GM18517 (cell line): ENCODE results near the gene ISL2.
"Not testable (repeated sequence)": the region's sequence is repeated elsewhere in the genome, so short reads cannot be mapped to it uniquely, and the experiment has no call there.

Experiments used
- ATAC-seq: cut with Tn5 transposase; IDR thresholded peaks from one replicate; pipeline ENCODE4 v1.9.1; 2021; ENCODE audit warnings: mild to moderate bottlenecking, moderate library complexity; ENCODE audit not compliant: unreplicated experiment

ISL2 gene

DNA sequence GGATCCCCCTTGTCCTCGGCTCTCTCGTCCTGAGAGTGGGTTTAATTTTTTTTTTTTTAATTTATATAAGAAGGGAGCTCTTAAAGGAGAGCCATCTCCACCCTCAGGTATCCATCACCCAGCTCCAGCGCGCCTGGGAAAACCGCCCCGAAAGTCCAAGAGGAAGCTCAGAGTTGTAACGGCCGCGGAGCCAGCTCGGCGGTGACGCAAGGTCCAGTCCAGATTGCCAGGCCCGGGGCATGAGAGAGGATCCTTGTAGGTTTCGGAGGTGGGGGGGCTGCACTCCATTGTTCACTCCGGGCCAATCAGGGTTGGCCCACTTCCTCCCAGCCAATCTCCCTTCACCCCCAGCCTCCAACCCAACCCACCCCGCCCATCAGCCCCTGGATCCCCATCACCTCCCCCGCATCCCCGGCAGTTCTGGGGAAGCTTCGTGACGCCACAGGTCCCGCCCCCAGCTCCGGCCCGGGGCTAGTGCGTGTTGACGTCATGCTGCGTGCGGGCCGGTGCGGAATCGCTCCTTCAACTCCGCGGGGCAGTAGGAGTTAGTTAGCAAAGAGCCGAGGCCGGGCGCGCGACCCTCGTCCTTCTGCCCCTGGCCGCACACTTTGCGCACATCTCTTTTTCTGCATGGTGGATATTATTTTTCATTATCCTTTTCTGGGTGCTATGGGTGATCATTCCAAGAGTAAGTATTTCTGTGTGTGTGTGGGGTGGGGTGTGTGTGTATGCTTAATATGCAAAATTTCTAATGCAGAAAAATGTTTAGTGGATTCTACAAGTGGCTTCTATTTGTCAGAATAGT lies at the start of gene ISL2:
TSS of gene ISL2 (plus strand) at position 520 of the 805 bp plus-strand sequence. CDS start at position 631, 111 bp downstream.
- ATAC-seq, result peak; percentile 45

DNA sequence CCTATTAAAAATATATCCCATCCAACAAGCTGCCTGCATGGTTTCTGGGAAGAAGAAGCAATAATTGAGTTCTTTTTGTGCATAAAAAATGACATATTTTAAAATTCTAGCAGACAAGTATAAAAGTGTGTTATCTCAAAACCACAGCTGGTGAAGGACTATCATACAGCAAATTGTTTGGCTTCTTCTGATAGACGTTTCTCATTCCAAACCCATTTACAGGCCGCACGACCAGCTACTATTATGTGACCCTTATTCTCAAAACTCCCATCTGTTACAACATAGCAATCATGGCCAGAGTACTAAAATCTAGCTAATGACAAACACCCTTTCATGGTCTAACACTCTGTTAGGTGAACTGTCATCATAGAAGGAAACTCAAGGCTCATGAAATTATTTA lies 47.0 kb upstream of the ISL2 start:
- ATAC-seq, result no peak

DNA sequence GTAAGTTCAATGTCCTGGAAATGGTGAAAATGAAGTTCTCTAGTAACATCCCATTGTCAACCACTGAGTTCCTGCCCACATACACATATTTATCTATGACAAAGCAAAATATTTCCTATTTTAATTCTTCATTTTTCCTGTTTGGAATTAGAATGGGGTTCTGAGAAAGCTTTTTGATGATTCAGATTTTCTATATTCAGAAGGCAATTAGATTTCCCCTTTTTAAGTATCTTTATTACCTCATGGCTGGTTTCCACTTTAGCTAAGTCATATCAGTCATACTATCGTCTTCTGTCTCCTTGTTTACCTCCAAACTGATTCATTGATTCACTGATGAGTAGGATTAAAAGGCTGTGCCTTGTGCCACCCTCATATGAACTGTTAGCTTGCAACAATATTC lies 43.2 kb upstream of the ISL2 start:
- ATAC-seq, result no peak

DNA sequence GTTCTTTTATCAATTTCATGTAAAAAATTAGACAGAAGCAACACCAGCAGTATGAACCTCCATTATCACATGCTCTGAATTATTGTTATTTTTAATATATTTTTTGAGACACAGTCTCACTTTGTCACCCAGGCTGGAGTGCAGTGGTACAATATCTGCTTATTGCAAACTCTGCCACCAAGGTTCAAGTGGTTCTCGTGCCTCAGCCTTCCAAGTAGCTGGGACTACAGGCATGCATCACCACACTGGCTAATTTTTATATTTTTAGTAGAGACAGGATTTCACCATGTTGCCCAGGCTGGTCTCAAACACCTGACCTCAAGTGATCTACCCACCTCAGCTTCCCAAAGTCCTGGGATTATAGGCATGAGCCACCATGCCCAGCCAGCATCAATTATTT lies 42.1 kb upstream of the ISL2 start:
- not testable (repeated sequence) for ATAC-seq

DNA sequence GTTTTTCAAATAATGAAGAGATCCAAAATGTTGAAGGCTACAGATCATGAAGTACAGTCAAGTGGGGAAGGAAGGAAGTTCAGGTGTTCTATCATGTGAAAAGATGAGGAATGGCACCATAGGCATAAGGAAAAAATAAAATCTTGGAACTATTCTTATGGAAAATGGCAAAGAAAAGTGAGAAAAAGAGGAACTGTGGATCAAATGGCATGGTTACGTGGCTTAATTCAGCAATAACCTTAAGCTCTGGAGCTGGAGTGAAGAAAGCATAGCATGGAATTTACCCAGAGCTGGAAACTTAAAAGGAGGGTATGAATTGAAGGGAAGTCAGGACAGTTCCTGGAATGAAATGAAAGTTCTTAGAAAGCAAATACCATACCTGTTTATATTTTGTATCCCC lies 39.7 kb upstream of the ISL2 start:
- no peak for ATAC-seq

DNA sequence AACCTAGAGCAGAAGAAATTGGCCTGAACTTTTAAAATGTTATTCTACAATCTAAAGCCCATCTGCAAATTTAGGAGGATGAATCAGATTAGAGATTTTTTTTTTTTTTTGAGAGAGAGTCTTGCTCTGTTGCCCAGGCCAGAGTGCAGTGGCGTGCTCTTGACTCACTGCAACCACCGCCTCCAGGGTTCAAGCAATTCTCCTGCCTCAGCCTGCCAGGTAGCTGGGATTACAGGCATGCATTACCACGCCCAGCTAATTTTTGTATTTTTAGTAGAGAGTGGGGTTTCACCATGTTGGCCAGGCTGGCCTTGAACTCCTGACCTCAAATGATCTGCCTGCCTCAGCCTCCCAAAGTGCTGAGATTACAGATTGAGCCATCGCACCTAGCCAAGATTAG lies 38.6 kb upstream of the ISL2 start:
- ATAC-seq, result not testable (repeated sequence)

DNA sequence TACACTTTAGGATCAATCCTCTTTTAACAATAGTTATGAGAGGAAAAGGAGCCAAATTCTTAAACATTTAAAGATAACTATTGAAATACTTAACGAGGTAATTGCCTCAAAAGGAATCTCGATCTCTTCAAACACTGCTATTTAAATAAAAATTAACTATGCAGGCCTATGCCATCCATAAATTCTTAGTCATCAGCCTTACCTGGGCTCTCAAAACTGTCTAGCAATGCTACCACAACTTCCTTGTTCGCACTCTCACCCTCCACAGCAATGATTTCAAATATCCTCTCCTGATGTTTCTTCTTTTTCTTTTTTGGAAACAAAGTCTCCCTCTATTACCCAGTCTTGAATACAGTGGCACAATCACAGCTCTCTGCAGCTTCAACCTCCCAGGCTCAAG lies 37.6 kb upstream of the ISL2 start:
- ATAC-seq, result no peak

DNA sequence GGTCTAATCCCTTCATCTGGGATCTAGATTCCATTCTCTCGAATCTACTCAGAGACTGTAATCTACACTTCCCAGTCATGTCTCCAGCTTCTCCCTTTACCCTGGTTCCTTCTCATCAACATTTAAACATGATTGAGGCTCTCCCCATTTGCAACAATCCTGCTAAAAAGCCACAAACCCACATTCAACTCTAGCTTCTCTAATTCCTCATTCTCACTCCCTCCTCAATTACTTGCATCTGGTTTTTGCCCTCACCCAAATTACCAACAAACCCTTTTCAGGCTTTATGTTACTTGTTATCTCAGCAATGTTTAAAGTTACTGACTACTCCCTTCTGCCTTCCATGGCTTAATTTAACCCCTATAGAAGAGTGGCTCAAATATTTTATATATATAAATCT lies 36.8 kb upstream of the ISL2 start:
- ATAC-seq, result no peak

DNA sequence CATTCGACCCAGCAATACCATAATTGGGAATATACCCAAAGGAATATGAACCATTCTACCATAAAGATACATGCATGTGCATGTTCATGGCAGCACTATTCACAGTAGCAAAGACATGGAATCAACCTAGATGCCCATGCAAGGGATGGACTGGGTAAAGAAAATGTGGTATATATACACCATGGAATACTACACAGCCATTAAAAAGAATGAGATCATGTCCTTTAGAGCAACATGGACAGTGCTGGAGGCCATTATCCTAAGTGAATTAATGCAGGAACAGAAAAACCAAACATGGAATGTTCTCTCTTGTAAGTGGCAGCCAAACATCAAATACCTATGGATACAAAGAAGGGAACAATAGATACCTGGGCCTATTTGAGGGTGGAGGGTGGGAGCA lies 32.7 kb upstream of the ISL2 start:
- no peak for ATAC-seq

DNA sequence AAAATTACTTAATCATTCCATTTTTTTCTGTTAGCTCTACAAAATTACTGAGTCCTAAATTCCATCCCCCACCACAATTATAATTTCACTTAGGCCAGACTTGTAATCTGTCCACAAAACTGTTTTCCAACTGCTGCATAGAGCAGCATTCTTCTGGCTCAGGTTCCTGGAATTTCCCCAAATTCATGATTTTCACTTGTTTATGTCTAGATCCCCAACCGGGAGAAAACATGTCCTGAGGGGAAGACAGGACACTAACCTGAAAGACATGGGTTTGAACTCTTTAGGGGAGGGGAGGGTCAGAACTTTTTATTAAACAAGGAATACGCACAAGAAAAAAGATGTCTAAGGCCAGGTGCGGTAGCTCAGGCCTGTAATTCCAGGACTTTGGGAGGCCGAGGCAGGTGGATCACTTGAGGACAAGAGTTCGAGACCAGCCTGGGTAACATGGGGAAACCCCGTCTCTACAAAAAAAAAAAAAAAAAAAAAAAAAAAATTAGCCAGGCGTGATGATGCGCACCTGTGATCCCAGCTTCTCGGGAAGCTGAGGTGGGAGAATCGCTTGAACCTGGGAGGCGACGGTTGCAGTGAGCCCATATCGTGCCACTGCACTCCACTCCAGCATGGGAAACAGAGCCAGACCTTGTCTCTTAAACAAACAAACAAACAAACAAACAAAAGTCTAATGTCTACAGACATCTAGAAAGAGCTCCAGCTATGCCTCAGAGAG lies 26.8 kb upstream of the ISL2 start:
- no peak for ATAC-seq

DNA sequence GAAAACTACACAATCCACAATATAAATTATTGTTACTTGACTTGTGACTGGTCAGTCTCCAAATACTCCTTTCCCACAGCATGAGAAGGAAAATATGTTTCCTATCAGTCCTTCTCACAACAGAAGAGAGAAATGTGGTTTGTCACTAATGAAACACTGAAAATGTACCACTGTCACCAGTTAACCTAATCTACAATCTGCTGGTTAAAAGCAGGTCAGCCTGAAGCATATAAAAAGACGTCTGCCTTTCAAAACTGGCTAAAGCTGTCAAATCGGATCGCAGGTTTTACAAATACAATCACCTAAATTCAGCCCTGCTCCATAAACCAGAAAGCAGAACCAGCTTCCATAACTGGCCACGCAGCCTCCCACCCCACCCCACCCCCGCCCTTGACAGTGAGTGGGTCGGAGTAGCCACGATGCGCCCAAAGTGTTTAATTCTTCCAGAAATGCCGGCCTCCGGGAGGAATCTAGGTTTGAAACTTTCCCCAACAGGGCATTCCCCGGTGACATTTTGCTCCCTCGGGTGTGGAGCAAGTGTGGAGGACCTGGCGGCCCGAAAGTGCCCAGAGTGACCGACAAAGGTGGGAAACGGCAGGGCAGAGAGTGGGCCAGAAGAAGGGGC lies 26.0 kb upstream of the ISL2 start:
- ATAC-seq, result no peak

DNA sequence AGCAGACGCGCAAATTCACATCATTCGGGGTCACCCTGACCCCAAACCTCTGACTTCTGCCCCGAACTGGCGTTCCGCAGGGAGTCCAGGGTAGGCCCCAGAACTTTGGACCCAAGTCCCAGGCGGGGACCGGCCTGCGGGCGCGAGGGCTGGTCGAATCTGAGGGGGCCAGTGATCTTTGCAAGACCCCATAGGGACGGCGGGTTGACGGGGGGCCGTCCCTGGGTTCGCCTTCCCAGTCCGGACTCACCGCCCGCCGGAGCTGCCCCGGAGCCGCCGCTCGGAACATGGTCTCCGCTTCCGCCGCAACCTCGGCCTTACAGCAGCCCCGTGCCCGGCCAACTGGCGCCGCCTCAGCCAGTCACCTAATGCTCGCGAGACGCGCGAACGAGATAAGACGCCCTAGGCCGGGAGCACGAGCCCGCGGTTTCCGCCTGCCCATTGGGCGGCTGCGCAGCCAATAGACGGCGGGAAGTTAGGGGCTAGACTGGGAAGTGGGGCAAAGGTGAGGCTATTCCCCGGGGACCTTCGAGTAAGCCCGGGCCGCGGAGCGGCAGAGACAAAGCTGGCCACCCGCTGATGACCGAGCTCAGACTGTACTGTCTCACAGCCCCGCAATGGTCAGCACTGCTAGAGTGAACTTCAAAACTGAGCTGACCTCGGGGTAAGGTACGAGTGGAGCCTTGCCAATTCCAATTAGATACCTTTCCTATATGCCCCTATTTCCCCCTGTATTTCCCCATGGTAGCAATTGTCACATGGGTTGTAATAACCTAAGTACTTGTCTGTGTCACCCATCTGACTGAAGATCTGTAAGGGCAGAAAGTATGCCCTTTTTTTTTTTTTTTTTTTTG lies 25.2 kb upstream of the ISL2 start, which contains the start of gene ETFA:
TSS of gene ETFA (minus strand) at position 370 of the 854 bp plus-strand sequence. CDS start at position 289, 81 bp downstream.
- peak; percentile 96 for ATAC-seq

DNA sequence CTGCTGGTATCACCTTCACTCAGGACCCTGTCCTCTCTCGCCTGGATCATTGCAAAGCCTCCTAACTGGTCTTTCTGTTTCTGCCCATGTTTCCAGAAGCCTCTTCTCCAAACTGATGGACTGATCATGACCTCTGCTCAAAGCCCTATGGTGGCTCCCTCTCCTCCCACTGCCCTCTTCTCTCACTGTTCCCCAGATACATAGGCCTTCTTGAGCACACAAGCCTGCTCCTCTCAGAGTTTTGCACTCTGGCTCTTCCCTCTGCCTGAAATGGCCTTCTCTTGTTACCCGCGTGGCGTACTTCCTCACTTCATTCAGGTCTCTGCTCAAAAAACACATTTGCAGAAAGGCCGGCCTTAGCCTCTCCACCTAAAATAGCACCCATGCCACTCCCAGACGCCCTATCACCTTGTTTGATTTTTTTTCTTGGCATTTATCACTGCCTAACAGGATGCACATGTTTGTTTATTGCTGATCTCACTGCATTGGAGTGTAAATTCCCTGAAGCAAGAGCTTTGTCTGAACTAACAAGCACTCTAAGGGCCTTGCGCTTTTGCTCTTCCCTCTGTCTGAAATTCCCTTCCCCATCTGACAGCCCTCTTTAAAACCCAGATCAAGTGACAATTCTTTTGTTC lies 23.9 kb upstream of the ISL2 start:
- no peak for ATAC-seq

DNA sequence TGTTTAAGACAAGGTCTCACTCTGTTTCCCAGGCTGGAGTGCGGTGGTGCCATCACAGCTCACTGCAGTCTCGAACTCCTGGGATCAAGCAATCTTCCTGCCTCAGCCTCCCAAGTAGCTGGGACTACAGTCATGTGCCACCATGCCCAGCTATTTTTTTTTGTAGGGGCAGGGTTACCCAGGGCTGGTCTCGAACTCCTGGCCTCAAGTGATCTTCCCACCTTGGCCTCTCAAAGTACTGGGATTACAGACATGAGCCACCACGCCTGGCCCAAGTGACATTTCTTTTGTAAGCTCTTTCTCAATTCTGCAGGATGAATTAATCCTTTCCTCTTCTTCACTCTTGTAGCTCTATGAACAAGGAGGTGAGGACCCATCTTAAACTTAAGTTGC lies 23.4 kb upstream of the ISL2 start:
- ATAC-seq, result not testable (repeated sequence)

DNA sequence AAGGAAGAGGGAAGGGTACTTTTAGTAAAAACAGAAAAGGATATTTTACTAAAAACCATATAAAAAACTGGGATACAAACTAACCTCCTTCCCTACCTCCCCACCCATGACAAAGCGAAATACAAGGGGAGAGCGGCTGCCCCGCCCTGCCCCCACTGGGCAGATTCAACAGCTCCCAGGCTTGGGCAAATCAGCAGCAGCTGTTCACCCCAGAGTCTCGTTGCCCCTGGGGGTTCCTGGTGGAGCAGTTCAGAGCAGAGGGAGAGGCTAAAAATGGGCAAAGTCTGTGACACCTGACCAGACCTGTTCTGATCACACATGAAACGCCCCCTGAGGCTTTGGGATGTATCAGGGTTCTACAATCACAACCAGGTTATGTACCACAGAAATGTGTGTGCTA lies 22.8 kb upstream of the ISL2 start:
- no peak for ATAC-seq

DNA sequence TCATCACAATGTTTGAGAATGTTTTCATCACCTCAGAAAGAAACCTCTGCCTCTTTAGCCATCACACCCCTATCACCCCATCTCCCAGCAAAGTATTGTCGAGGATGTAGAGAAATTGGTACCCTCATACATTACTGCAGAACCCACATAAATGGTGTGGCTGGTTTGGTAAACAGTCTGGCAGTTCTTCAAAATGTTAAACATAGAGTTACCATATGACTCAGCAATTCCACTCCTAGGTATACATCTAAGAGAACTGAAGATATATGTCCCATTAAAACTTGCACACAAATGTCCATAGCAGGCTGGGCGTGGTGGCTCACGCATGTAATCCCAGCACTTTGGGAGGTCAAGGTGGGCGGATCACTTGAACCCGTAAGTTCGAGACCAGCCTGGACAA lies 16.6 kb upstream of the ISL2 start:
- no peak for ATAC-seq

DNA sequence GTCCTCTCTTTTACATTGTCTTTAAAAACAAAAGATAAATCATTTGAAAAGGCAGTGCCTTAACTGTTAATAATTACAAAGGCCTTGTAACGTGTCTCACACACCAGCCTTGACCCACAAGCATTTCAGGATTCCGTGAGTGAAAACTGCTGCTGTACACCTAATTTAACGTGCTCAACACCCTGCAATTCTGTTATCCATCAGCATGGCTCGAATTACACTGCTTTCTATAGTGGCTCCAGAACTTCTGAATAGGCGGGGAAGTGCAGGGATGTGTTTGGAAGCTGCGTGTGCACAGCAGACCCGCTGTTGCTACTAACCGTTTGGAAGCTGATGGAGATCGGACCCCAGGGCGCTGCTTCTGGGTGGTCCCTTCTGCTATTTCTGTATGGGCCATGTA lies 15.4 kb upstream of the ISL2 start:
- no peak for ATAC-seq

DNA sequence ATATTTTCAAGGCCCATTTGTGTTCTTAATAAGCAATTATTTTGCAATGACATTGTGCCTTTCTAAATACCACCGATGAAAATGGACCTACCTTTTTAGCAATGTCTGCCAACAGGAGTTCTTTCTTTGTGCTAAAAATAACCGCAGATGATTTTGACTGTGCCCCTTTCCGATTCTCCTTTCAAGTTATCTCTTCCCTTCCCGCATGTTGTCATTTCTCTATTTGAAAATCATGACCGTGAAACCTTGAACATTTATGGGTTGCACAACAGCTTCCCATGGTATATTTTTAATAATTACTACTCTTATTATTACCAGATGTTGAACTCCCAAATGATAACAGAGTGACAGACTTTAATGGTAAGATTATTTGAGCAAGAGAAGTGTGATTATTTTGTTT lies 15.0 kb upstream of the ISL2 start:
- no peak for ATAC-seq

DNA sequence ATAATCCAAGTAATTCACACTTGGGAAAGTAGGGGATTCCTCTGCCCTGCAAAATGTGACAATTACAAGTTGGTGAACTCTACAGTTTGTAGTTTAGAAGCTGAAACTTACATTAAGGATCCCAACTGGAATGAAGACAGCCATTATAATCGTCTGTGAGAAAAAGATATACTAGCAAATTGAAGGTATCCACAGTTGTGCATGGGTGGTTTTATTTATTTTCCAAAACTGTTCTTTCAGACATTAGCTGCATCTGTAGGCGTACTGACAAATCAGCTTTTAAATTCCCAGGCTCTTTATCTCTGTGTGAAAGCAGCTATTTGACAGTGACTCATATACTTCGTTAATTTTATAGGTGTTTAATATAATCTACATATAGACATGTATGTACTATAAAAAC lies 12.5 kb upstream of the ISL2 start:
- no peak for ATAC-seq

DNA sequence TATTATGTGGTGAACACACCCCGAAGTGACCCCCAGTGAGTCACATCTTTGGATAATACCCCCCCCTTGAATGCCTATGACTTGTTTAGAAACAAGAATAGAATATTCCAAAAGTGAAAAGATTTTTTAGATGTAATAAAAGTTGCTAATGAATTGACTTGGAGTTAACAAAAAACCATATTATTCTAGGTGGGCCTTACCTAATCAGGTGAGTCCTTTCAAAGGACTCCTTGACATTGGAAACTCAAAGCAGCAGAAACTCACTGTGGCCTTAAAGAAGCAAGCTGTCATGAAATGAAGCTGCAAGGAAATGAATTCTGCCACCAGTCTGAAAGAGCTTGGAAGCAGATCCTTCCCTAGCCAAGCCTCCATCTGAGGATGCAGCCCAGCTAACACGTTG lies 10.9 kb upstream of the ISL2 start:
- ATAC-seq, result no peak
